OCI-LY7 (cell line): ENCODE data around the gene PHF21B. TPM values are rescaled to one million over a fixed set of nuclear protein-coding genes. Genes with fewer than 3 reads are reported as not detected.

Experiments
- BruUV-seq: library from RNA; stranded (reverse); fragments of 400-500 nt; replicated peaks from 2 replicates; lab custom pipeline; 2021; lab: Mats Ljungman, UMichigan
- CTCF ChIA-PET: fragments of 300-600 bp; sonication (Branson Sonifier 250); formaldehyde crosslinking; loops from one replicate; lab custom pipeline; 2022; ENCODE audit warnings: antibody characterized with exemption; ENCODE audit not compliant: unreplicated experiment; lab: Charles Lee
- POLR2A ChIA-PET: fragments of 300-600 bp; sonication (Branson Sonifier 250); formaldehyde crosslinking; loops from one replicate; lab custom pipeline; 2022; ENCODE audit warnings: antibody characterized with exemption; lab: Charles Lee
- DNase-seq: peaks from one replicate; pipeline ENCODE4 v3.0.0-alpha.2; 2015; ENCODE audit warnings: low spot score
- H2AFZ ChIP-seq: fragments of 200-600 bp; sonication (generic), shearing (Covaris generic); 2 replicates; pipeline ENCODE4 v1.6.1; 2014; ENCODE audit warnings: mild to moderate bottlenecking, antibody characterized with exemption, low read length, moderate library complexity
- H3K27ac ChIP-seq: fragments of 200-600 bp; sonication (generic); 2 replicates; pipeline ENCODE4 v1.5.1; 2014; ENCODE audit warnings: mixed run types, low read depth, mild to moderate bottlenecking, moderate library complexity, low read length, inconsistent platforms; ENCODE audit not compliant: poor library complexity, severe bottlenecking
- H3K36me3 ChIP-seq: fragments of 200-600 bp; sonication (generic); 2 replicates; pipeline ENCODE4 v1.6.1; 2014; ENCODE audit warnings: mild to moderate bottlenecking, antibody characterized with exemption, low read length, moderate library complexity, mixed read lengths; ENCODE audit not compliant: insufficient read depth
- H3K4me1 ChIP-seq: fragments of 200-600 bp; sonication (generic); 2 replicates; pipeline ENCODE4 v1.5.1; 2014; ENCODE audit warnings: mild to moderate bottlenecking, low read length; ENCODE audit not compliant: insufficient read depth, poor library complexity, severe bottlenecking
- H3K4me2 ChIP-seq: fragments of 200-600 bp; sonication (generic); 2 replicates; pipeline ENCODE4 v1.6.1; 2014; ENCODE audit warnings: mild to moderate bottlenecking, low read length
- H3K4me3 ChIP-seq: fragments of 200-600 bp; sonication (generic); 2 replicates; pipeline ENCODE4 v1.5.1; 2014; ENCODE audit warnings: mild to moderate bottlenecking, low read depth, low read length; ENCODE audit not compliant: poor library complexity, severe bottlenecking
- H3K79me2 ChIP-seq: fragments of 200-600 bp; sonication (generic); 2 replicates; pipeline ENCODE4 v1.6.1; 2016; ENCODE audit warnings: low read depth, mild to moderate bottlenecking, low read length, moderate library complexity, mixed read lengths; ENCODE audit not compliant: insufficient read depth
- H3K9me2 ChIP-seq: fragments of 200-600 bp; sonication (generic); 2 replicates; pipeline ENCODE4 v1.6.1; 2016; ENCODE audit warnings: mild to moderate bottlenecking, low read length, mixed read lengths; ENCODE audit not compliant: insufficient read depth
- H3K9me3 ChIP-seq: fragments of 200-600 bp; sonication (generic); 2 replicates; pipeline ENCODE4 v1.6.1; 2014; ENCODE audit warnings: mild to moderate bottlenecking, mixed run types, low read length, mixed read lengths
- H4K20me1 ChIP-seq: fragments of 200-600 bp; sonication (generic); 2 replicates; pipeline ENCODE4 v1.6.1; 2014; ENCODE audit warnings: mild to moderate bottlenecking, antibody characterized with exemption, low read length, moderate library complexity, mixed read lengths; ENCODE audit not compliant: insufficient read depth
- EZH2phosphoT487 ChIP-seq: fragments of 200-600 bp; sonication (generic); IDR thresholded peaks from 2 replicates; pipeline ENCODE4 v1.6.1; 2018; ENCODE audit warnings: low read depth, borderline replicate concordance, mild to moderate bottlenecking, mixed run types, antibody characterized with exemption, low read length, moderate library complexity, mixed read lengths
- intact Hi-C: fragments of 100-400 bp; cut with micrococcal nuclease; formaldehyde crosslinking; loops from one replicate; pipeline ENCODE4 v1.10.0; 2022; ENCODE audit not compliant: unreplicated experiment
- total RNA-seq, 2 experiments: library from RNA; depleted of rRNA in 1 of 2; stranded (reverse); fragments of >200 nt in 1 of 2; shearing (Covaris generic) in 1 of 2; gene quantifications; 2 replicates each; pipeline ENCODE4 v1.2.3, GENCODE V29; 2014 to 2022
- TF ChIP-seq, protein P1 (sequence below): fragments of 200-600 bp; sonication (generic); conservative IDR thresholded peaks from 2 replicates; pipeline ENCODE4 v1.5.1; 2014; ENCODE audit warnings: mild to moderate bottlenecking, antibody characterized with exemption, low read length, moderate library complexity, mixed read lengths

The PHF21B gene
- total RNA-seq, 2 experiments from 2014 or later: 9.4 to 12.4 TPM

DNA sequence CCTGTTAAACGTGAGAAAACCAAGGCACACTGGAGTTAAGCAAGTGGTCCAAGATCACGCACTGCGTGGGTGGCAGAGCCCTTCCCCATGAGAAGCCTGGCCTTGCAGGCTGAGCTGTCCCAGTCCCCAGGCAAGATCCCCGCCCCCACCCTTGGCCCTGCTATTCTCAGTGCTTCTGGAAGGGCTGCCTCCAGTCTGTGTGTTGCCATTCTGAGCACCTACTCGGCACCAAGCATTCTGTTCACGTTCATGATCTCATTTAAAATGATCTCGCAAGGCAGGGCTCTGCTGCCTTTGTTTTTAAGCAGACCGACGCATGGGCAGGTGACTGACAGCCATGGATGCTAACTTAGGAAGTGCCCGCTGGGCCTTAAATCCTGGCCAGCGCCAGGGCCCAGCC lies 62.8 kb downstream of the PHF21B start:
- Histone ChIP-seq H3K27ac (no peak overlapping the region), H3K4me2 (no peak overlapping the region), H2AFZ (no peak overlapping the region), H3K79me2 (no peaks in the 10 kb centered on the region), H3K9me2 (no peaks in the 10 kb centered on the region), H3K4me1 (no peaks in the 10 kb centered on the region), H4K20me1 (no peaks in the 10 kb centered on the region), H3K4me3 (no peak overlapping the region), H3K9me3 (no peaks in the 10 kb centered on the region), H3K36me3 (no peaks in the 10 kb centered on the region)
- TF ChIP-seq, protein P1, sequence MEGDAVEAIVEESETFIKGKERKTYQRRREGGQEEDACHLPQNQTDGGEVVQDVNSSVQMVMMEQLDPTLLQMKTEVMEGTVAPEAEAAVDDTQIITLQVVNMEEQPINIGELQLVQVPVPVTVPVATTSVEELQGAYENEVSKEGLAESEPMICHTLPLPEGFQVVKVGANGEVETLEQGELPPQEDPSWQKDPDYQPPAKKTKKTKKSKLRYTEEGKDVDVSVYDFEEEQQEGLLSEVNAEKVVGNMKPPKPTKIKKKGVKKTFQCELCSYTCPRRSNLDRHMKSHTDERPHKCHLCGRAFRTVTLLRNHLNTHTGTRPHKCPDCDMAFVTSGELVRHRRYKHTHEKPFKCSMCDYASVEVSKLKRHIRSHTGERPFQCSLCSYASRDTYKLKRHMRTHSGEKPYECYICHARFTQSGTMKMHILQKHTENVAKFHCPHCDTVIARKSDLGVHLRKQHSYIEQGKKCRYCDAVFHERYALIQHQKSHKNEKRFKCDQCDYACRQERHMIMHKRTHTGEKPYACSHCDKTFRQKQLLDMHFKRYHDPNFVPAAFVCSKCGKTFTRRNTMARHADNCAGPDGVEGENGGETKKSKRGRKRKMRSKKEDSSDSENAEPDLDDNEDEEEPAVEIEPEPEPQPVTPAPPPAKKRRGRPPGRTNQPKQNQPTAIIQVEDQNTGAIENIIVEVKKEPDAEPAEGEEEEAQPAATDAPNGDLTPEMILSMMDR: no peak
- TF ChIP-seq EZH2phosphoT487: no peak
- CTCF ChIA-PET: no interaction called here
- intact Hi-C loops: no loop called here
- DNase-seq: no peak
- no TSS peak for BruUV-seq
- POLR2A ChIA-PET: no interaction called here

DNA sequence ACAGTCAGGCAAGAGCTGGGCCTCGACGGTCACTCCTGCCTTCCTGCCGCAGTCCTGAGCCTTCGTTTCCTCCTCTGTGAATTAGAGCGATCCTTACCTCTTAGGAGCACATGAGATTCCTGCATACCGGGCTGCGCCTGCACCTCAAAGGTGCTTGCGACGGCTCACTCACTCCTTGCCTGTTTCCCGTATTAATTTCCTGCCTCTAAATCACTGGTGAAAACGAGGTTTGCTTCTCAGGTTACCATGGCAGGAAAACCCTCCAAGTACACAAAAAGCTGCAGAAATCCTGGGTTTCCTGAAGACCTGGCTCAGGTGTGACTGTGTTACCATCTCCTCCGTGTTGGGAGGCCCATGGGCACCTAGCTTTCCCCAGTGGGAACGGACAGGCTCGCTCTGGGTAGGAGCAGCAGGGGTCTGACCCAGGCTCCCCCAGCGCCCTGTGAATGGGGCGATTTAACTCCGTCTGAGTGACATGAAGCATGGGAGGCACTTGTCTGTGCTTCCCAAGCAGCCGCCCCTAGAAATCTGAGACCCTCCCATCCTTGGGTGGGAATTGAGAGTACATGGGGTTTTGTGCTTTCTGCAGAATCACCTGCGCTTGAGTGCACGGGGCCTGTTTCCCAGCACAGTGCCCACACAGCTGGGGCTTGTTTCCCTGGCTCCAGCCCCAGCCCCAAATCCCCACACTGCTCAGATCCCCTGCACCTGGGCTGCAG lies 64.8 kb downstream of the PHF21B start:
- Histone ChIP-seq H3K79me2 (no peaks in the 10 kb centered on the region), H3K4me3 (no peak overlapping the region), H4K20me1 (no peaks in the 10 kb centered on the region), H3K9me2 (no peaks in the 10 kb centered on the region), H3K4me1 (no peaks in the 10 kb centered on the region), H3K36me3 (no peaks in the 10 kb centered on the region), H2AFZ (no peak overlapping the region), H3K27ac (no peak overlapping the region), H3K4me2 (no peak overlapping the region), H3K9me3 (no peaks in the 10 kb centered on the region)
- CTCF ChIA-PET: no interaction called here
- TF ChIP-seq, protein P1: no peak
- TF ChIP-seq EZH2phosphoT487: no peak
- intact Hi-C loops: no loop called here
- BruUV-seq: no TSS peak
- no peak for DNase-seq
- POLR2A ChIA-PET: no interaction called here

DNA sequence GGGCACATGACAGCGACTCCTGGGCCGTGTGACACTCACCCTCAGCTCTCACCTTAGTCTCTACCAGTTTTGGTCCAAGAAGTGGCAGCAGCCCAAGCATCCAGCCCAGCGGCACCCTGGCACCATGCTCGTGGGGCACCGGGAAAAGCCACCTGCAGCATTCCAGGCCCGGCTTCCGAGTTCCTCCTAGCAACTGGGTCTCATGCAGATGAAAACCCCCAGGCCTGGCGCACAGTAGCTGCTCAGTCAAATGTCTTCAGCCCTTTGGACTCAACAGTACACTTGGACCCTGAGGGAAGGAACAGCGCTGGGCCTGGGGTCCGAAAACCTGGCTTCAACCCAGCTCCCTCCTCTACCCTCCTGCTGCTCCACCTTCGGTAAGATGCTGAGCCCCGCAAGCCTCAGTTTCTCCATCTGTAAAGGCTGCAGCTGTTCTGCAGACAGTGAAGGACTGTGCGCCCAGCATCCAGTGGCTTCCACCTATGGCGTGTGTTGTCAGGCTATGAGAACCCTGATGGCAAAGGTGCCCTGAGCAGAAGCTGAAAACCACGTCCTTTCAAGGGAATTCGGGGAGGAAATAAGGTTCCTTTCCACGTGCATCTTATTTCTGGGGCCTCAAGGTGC lies 66.0 kb downstream of the PHF21B start:
- Histone ChIP-seq H3K36me3 (no peaks in the 10 kb centered on the region), H3K27ac (no peak overlapping the region), H3K4me2 (no peak overlapping the region), H4K20me1 (no peaks in the 10 kb centered on the region), H3K4me1 (no peaks in the 10 kb centered on the region), H3K9me3 (no peaks in the 10 kb centered on the region), H3K79me2 (no peaks in the 10 kb centered on the region), H3K9me2 (no peaks in the 10 kb centered on the region), H2AFZ (no peak overlapping the region), H3K4me3 (no peak overlapping the region)
- no TSS peak for BruUV-seq
- DNase-seq: no peak
- intact Hi-C loops: no loop called here
- CTCF ChIA-PET: no interaction called here
- no peak for TF ChIP-seq EZH2phosphoT487
- TF ChIP-seq, protein P1: no peak
- POLR2A ChIA-PET: no interaction called here
